ENCODE results near the gene CRYZL1.

The CRYZL1 gene

GRCh38 chr21:33552093-33552998 is 89.2 kb downstream of the CRYZL1 start:
- Histone ChIP-seq H3K36me3 (ENCODE audit: control insufficient read depth, insufficient read depth, low read length) (peaks cover 48% of the 10 kb centered on the region), H3K4me3 (replicated peaks; ENCODE audit: low read depth, low read length) (no peak overlapping the region), H3K27me3 (replicated peaks; ENCODE audit: control insufficient read depth, insufficient read depth, low read length) (no peaks in the 10 kb centered on the region)
- TF ChIP-seq CTCF (IDR thresholded peaks at IDR 0.05; ENCODE audit: insufficient read depth, low read length, poor library complexity, severe bottlenecking): no peak
- no peak for DNase-seq (ENCODE audit: extremely low read depth, insufficient read length)

GRCh38 chr21:33551664-33552063 is 89.9 kb downstream of the CRYZL1 start:
- no peak for TF ChIP-seq CTCF (IDR thresholded peaks at IDR 0.05; ENCODE audit: insufficient read depth, low read length, poor library complexity, severe bottlenecking)
- H3K36me3 ChIP-seq (ENCODE audit: control insufficient read depth, insufficient read depth, low read length): peaks cover 46% of the 10 kb centered on the region
- no peaks in the 10 kb centered on the region for H3K27me3 ChIP-seq (replicated peaks; ENCODE audit: control insufficient read depth, insufficient read depth, low read length)
- no peak overlapping the region for H3K4me3 ChIP-seq (replicated peaks; ENCODE audit: low read depth, low read length)
- no peak for DNase-seq (ENCODE audit: extremely low read depth, insufficient read length)

- H3K4me3 ChIP-seq (replicated peaks; ENCODE audit: low read depth, low read length): no peak overlapping the region
- no peak for DNase-seq (ENCODE audit: extremely low read depth, insufficient read length)
- no peak for TF ChIP-seq CTCF (IDR thresholded peaks at IDR 0.05; ENCODE audit: insufficient read depth, low read length, poor library complexity, severe bottlenecking)
These were observed 90.5 kb downstream of the CRYZL1 start for GRCh38 chr21:33550772-33551660.

GRCh38 chr21:33549848-33550771 is 91.4 kb downstream of the CRYZL1 start:
- Histone ChIP-seq H3K36me3 (ENCODE audit: control insufficient read depth, insufficient read depth, low read length) (peaks cover 44% of the 10 kb centered on the region), H3K27me3 (replicated peaks; ENCODE audit: control insufficient read depth, insufficient read depth, low read length) (no peaks in the 10 kb centered on the region), H3K4me3 (replicated peaks; ENCODE audit: low read depth, low read length) (no peak overlapping the region)
- DNase-seq (ENCODE audit: extremely low read depth, insufficient read length): no peak
- no peak for TF ChIP-seq CTCF (IDR thresholded peaks at IDR 0.05; ENCODE audit: insufficient read depth, low read length, poor library complexity, severe bottlenecking)

More at GRCh38 chr21:33550772-33551660, 90.5 kb downstream of the CRYZL1 start:
- Histone ChIP-seq H3K36me3 (ENCODE audit: control insufficient read depth, insufficient read depth, low read length) (peaks cover 44% of the 10 kb centered on the region), H3K27me3 (replicated peaks; ENCODE audit: control insufficient read depth, insufficient read depth, low read length) (no peaks in the 10 kb centered on the region)

- no peaks in the 10 kb centered on the region for H3K27me3 ChIP-seq (replicated peaks; ENCODE audit: control insufficient read depth, insufficient read depth, low read length)
- no peak overlapping the region for H3K4me3 ChIP-seq (replicated peaks; ENCODE audit: low read depth, low read length)
- no peak for TF ChIP-seq CTCF (IDR thresholded peaks at IDR 0.05; ENCODE audit: insufficient read depth, low read length, poor library complexity, severe bottlenecking)
- no peak for DNase-seq (ENCODE audit: extremely low read depth, insufficient read length)
- peaks cover 16% of the 10 kb centered on the region for H3K36me3 ChIP-seq (ENCODE audit: control insufficient read depth, insufficient read depth, low read length)
These were observed 95.5 kb downstream of the CRYZL1 start for GRCh38 chr21:33546086-33546485.

All from GM06990 (cell line).